IPS DF 4.7 (cell line): ENCODE results near the gene CCDC148.
A peak's percentile ranks its signal among the peaks of the same experiment; 100 is the strongest.
"Not testable (repeated sequence)": the region's sequence is repeated elsewhere in the genome, so short reads cannot be mapped to it uniquely, and the experiment has no call there.

Experiments used
- DNase-seq: peaks from one replicate; pipeline ENCODE4 v3.0.0-alpha.2; 2013; ENCODE audit warnings: low spot score; ENCODE audit errors: extremely low read depth

CCDC148 gene

DNA sequence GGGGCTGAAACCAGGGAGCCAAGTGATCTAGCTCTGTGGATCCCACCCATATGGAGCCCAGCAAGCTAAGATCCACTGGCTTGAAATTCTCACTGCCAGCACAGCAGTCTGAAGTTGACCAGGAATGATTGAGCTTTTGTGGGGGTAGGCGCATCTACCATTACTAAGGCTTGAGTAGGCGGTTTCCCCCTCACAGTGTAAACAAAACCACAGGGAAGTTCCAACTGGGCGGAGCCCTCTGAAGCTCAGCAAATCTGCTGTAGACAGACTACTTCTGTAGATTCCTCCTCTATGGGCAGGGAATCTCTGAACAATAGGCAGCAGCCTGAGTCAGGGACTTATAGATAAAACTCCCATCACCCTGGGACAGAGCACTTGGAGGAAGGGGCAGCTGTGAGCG is 96.7 kb downstream of the CCDC148 start:
- no peak for DNase-seq

DNA sequence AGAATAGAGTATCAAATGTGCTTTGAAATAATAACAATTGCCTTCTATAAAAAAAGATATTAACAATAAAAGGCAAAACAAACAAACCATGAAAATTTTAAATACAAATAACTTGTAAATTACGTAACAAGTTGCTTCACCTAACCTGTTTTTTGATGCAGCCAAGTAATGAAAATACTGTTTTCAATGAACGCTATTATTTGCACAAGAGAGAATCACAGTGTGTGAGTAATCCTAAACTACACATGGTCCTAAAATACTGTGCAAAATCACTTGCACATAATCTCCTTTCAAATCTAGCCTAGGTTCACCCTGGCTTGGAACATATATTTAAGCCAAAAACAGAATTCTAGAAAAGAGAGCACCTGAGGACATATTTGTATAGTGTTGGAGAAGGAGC is 98.9 kb downstream of the CCDC148 start:
- no peak for DNase-seq

DNA sequence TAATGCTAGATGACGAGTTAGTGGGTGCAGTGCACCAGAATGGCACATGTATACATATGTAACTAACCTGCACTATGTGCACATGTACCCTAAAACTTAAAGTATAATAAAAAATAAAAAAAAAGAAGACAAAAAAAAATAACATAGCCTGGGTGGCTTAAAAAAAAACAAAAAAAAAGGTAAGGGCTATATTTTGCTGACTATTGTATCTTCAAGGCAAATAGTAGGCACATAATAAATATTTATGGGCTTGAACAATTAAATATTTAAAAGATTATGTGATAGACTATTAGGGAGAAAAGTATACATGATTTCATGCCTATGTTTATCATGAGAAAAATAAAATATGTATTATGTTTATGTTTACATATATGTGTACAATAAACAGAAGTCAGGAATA is 99.4 kb downstream of the CCDC148 start:
- DNase-seq: no peak

DNA sequence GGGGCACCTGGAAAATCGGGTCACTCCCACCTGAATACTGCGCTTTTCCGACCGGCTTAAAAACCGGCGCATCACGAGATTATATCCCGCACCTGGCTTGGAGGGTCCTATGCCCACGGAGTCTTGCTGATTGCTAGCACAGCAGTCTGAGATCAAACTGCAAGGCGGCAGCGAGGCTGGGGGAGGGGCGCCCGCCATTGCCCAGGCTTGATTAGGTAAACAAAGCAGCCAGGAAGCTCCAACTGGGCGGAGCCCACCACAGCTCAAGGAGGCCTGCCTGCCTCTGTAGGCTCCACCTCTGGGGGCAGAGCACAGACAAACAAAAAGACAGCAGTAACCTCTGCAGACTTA is 105.1 kb downstream of the CCDC148 start:
- DNase-seq: not testable (repeated sequence)

DNA sequence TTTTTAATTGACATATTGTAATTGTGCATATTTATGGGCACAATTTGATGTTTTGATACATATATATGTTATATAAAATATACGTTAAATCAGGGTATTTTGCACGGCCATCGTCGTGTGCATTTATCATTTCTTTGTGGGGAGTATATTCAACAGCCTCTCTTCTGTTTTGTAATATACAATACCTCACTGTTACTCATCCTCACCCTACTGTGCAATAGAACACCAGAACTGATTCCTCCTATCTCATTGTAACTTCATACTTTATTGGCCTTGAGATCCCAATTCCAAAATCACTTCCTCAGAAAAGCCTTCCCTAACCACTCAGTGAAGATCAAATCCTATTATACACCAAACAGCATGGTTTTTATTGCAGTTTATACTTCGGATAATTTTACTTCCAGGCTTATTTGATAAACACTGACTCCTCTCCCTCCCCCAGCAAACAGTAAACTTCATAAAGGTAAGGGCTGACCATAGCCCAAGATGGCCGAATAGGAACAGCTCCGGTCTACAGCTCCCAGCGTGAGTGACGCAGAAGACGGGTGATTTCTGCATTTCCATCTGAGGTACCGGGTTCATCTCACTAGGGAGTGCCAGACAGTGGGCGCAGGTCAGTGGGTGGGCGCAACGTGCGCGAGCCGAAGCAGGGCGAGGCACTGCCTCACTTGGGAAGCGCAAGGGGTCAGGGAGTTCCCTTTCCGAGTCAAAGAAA is 105.6 kb downstream of the CCDC148 start:
- not testable (repeated sequence) for DNase-seq

DNA sequence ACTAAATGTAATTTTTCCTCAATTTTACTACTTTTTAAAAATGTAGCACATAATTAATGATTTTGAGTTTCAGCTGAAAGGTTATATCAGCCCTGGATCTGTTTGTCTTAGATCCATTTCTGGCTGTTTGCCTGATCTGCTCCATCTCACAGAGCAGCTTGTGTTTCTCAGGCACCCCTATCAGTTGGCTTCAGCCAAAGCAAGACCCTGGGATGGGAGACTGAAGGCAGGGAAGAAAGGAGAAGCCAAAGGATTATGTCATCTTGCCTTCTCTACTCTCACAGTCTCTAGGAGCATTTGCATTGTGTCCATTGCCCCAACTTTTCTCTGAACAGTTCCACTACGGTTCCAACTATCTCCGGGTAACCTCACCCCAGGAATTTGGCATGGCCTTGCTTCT is 110.5 kb downstream of the CCDC148 start:
- DNase-seq: no peak

DNA sequence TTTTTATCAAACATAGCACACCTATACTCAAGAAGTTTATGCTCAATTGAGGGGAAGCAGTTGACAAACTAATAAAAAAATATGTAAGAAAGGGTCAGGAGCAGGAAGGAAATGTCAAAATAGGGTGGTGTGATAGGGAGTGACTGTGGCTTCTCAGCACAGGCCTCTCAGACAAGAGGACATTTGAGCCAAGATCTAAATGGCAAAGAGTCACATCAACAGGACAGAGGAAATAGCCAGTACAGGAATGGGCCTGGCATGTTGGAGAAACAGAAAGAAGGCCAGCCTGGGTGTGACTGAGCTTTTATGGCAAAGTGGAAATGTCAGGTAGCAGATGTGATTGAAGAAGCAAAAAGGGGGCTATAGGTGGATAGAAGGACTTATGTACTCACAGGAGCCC is 117.0 kb downstream of the CCDC148 start:
- DNase-seq: no peak

DNA sequence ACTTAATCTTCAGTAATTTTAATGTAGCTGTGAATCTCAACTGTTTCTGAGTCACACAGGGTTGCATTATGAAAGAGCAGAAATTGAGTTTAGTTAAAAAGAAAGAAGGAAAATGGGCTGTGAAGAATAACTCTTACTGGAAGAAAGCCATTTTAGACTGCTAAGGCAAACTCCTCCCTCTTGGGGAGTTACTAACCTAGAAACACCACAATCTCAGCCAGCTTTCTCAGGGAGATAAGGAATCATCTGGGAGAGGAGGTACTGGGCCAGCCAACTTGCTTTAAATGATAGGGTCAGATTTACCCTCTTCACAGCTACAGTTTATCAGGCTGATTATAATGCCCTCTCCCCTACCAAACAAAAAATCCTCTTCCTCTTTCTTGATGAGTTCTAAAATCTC is 119.5 kb downstream of the CCDC148 start:
- no peak for DNase-seq

DNA sequence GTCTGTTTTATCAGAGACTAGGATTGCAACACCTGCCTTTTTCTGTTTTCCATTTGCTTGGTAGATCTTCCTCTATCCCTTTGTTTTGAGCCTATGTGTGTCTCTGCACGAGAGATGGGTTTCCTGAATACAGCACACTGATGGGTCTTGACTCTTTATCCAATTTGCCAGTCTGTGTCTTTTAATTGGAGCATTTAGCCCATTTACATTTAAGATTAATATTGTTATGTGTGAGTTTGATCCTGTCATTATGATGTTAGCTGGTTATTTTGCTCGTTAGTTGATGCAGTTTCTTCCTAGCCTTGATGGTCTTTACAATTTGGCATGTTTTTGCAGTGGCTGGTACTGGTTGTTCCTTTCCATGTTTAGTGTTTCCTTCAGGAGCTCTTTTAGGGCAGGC is 124.8 kb downstream of the CCDC148 start:
- DNase-seq: not testable (repeated sequence)

DNA sequence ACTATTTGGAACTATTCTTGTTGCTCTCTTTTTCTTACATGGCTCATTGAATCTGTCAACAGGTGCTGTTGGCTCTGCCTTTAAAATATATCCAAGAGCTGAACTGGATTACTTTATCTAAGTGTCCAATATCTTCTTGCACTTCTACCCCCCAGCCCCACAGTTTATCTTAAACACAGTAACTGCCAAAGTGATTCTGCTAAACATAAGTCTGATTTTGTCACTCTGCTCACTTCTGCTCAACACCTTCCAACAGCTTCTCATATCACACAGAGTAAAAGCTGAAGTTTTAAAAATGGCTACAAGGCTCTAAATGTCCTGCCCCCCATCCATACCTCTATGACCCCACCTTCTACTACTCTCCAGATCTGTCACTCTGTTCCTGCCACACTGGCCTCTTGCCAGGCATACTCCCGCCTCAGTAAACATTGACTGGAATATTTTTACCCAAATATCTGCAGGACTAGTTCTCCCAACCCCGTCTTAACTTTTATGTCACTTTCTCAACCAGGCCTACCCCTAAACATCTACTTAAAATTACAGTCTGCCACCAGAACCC is 130.7 kb downstream of the CCDC148 start:
- DNase-seq: no peak

DNA sequence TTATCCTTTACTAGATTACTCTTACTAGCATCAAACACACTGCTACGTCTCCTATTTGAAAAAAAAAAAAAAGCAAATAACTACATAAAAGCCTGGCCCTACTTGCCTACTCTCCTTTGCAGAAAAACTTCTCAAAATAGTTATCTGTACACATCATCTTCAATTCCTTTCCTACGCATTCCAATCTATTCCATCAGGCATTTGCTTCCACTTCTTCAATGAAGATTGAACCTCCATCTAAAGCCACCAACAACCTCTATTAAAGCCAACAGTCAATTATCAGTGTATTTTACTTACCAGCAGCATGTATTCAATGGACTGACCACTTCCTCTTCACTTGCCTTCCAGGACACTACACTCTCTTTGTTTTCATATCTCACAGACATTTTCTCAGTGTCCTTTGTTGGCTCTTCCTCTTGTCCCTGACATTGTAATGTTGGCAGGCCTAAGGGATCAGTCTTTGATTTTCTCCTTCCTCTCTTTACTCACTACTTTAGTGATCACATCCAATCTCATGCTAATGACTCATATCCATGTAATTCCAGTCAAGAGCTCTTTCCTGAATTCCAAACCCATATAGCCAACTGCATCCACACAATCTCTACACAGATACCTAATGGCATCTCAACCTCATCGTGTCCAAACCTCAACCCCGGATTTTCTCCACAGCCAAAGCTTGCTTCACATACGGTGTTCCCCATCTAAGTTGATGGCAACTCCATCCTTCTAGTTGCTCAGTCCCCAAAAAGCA is 131.3 kb downstream of the CCDC148 start:
- no peak for DNase-seq

DNA sequence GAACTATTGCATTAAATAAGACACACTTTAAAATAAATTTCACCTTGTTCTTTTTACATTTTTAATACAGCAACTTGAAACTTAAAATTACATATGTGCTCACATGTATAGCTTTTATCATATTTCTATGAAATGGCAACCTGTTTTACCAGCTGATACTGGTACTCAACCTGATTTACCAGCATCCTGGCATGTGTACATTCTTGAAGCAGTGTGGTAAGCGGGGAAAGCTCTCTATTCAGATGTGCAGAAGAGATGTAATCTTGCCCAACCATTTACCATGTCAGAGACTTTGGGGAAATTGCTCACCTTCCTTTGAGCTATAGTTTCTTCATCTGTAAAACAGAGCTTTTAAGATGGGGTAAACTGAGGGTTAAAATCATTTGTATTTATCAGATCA is 133.2 kb downstream of the CCDC148 start:
- DNase-seq: no peak

DNA sequence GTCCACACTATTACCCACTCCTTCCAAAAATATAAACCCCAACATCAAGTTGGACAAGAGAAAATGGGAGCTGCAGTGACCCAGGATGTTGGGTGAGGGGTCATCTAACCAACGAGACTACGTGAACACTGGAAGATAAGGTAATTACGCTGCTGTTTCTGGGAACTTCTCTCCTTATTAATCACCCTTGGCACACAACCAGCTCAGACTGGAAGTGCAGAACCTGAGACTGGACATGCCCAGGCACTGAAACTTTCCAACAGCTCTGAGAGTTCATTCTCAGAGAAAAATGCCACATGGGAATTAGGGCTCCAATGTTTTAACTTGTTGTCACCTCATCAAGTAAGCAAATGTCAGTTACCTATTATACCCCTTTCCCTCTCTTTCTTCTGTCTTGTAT is 135.3 kb downstream of the CCDC148 start:
- DNase-seq: no peak

DNA sequence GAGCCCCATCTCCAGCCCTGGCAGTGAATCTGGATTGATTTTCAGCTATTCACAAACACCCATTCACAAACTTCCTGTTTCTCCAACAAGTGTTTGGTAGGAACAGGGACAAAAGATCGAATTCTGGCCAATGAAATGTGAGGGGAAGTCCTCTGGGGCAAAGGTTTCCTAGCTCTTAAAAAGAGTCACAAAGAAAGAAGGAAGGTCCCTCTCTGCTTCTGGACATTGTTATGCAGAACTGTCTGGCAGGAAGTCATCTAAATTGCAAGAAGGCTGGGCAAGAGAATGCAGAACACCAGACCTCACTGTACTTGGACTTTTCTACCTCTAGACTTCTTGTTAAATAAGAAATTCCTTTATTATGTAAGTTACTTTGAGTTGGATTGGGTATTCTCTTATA is 137.3 kb downstream of the CCDC148 start:
- DNase-seq: peak; percentile 44

DNA sequence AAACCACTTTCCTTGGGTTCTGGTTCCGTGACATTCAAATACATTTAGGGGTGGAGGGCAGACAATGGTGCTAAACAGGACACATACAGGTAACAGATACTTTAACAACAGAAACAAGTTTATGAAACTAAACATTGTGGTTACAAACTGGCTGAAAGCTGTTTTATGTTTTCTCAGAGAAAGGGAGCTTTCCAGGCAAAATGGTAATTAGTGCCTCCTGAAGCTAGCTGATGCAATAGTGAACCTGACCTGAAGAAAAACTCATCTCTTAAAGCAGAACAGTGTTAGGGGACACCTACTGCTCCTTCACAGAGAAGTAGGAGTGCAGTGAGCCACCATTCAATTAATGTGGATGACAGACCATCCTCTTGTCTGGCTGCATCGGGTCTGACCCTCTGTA is 138.9 kb downstream of the CCDC148 start:
- DNase-seq: no peak

DNA sequence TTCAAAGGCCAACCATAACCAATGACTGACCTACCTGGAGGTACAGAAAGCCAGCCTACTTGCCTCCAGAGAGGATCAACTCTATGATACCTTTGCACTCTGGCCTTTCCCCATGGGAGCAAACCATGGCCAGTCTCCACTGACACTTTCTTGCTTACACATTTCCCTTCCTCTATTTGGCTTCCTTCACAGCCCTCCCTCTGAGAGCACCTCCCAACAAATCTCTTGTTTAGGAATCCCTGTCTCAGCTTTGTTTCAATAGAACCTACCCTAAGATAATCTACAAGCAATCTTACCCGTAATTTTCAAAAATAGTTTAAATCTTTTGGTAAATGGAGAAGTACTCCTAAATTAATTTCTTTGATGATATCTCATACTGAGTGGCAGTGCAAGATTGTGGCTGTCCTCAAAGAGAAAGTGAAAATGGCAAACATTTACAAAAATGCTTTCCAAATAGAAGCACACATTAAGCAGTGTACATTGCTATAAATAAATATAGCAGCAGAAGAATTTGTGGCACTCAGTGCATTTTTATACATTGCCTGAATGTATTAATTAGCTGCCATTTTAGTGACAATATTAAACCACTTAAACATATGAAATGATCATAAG is 140.6 kb downstream of the CCDC148 start:
- DNase-seq: no peak

DNA sequence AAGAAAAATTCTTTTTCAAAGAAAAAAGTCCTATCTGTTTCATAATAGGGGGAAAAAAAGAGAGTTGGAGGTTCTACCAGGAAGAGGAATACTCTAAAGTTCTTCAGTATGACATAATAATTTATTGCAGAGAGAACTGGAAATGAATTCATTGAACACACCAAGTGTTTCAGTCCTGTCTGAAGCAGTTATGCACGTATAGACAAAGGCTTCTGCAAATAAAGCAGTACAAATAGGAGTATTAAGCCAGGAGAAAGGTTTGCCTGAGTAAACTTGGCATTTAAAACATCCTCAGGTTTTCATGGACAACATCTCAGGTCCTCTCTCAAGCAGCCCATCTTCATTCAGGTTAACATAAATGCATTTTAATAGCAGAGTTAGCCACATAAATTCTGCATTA is 141.6 kb downstream of the CCDC148 start:
- no peak for DNase-seq

DNA sequence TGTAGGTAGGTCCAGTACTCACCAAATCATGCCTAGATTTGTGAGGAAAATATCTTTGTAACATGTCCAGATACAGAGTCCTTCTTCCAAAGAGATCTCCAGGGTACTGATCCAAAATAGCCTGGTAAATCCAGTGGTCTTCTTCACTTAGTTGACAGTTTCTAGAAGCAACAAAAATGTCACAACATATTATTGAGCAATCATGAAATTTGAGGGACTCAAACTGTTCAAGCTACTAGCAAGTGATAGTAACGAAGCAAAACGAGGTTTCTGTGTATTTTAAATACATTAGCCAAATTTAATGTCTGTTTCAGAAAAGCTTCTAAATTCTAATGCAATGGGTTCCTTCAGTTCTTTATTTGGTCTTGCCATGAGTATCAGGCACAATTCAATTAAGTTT is 142.8 kb downstream of the CCDC148 start:
- DNase-seq: no peak

DNA sequence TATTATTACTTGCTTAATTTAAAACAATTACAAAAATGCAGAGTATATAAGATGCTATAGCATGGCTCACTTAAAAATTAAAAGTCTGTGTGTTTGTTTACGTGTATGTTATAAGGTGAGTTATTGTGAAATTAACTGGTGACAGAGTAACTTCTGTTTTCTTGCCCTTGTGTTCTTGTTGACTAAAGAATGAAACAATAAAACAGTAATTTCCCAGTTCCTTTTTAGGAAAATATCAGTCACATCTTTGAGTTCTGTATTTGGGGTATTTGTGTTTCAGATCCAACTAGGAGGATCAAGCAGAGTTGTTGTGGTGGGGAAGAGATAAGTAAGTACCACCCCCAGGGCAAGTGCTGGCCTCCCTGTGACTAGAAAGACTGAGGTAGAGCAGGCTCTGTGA is 143.6 kb downstream of the CCDC148 start:
- no peak for DNase-seq

DNA sequence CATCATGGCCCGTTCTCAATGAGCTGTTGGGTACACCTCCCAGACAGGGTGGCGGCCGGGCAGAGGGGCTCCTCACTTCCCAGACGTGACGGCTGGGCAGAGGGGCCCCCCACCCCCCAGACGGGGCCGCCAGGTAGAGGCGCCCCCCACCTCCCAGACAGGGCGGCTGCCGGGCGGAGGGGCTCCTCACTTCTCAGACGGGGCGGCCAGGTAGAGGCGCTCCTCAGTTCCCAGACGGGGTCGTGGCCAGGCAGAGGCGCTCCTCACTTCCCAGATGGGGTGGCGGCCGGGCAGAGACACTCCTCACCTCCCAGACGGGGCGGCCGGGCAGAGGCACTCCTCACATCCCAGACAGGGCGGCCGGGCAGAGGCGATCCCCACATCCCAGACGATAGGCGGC is 146.1 kb downstream of the CCDC148 start:
- not testable (repeated sequence) for DNase-seq

DNA sequence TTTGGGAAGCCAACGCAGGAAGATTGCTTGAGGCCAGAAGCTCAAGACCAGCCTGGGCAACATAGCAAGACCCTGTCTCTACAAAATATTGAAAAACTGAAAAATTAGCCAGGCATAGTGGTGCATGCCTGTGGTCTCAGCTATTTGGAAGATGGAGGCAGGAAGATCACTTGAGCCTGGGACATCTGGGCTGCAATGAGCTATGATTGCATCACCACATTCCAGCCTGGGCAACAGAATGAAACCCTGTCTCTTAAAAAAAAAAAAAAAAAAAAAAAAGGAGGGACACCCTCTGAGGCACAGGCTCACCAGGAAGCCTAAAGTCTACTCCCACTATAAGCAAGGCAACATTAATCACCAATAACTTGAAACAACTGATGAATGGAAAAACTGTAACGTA is 151.1 kb downstream of the CCDC148 start:
- DNase-seq: no peak

DNA sequence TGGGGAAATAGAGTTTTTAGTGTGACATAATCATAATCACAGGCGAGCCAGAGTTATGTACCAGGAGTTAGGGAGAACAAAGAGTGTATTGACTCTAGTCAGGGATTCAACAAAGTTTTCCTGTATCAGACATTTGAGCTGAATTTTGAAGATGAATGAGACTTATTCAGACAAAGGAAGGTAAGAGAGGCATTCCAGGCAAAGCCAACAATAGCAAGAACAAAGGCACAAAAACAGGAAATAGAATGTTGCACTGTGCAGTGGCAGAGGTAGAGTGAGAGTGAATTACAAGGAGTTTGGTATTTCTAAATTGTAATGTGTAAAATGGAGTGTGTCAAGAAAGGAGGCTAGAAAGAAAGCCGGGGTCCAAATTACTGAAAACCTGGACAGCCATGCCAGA is 156.2 kb downstream of the CCDC148 start:
- no peak for DNase-seq
